HEK293 (cell line): ENCODE measurements around the gene SNX8.

Experiments used
- ZNF350 ChIP-seq: fragments of 450-650 bp; formaldehyde crosslinking; IDR thresholded peaks from 2 replicates; pipeline ENCODE4 v1.5.0; 2017; ENCODE audit warnings: missing biosample characterization, mild to moderate bottlenecking, missing genetic modification characterization
- ZNF529 ChIP-seq: fragments of 450-650 bp; formaldehyde crosslinking; IDR thresholded peaks from 2 replicates; pipeline ENCODE4 v1.5.1; 2017; ENCODE audit warnings: missing genetic modification characterization, missing biosample characterization; ENCODE audit not compliant: insufficient replicate concordance
- ZNF629 ChIP-seq: fragments of 450-650 bp; formaldehyde crosslinking; IDR thresholded peaks from 2 replicates; pipeline ENCODE4 v1.5.1; 2017; ENCODE audit warnings: missing biosample characterization, missing genetic modification characterization
- TF ChIP-seq, protein P1 (sequence below): fragments of 450-650 bp; formaldehyde crosslinking; IDR thresholded peaks from 2 replicates; pipeline ENCODE4 v1.5.1; 2016; ENCODE audit warnings: missing biosample characterization, missing genetic modification characterization, low read depth
- TF ChIP-seq, protein P2 (sequence below): fragments of 450-650 bp; formaldehyde crosslinking; IDR thresholded peaks from 2 replicates; pipeline ENCODE4 v1.5.1; 2016; ENCODE audit warnings: missing biosample characterization, missing genetic modification characterization

DNA sequence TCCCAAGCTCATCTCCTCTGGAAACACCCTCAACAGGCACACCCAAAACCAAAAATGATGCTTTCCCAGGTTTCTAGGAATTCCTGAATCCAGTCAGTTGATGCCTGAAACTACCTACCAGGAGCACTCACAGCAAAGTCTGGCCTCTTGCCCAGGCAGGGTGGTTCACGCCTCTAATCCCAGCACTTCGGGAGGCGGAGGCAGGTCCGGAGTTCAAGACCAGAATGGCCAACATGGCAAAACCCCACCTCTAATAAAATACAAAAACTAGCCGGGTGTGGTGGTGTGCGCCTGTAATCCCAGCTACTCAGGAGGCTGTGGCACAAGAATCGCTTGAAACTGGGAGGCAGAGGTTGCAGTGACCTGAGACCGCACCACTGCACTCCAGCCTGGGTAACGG lies 83.4 kb downstream of the SNX8 start:
- TF ChIP-seq, protein P1, sequence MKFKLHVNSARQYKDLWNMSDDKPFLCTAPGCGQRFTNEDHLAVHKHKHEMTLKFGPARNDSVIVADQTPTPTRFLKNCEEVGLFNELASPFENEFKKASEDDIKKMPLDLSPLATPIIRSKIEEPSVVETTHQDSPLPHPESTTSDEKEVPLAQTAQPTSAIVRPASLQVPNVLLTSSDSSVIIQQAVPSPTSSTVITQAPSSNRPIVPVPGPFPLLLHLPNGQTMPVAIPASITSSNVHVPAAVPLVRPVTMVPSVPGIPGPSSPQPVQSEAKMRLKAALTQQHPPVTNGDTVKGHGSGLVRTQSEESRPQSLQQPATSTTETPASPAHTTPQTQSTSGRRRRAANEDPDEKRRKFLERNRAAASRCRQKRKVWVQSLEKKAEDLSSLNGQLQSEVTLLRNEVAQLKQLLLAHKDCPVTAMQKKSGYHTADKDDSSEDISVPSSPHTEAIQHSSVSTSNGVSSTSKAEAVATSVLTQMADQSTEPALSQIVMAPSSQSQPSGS (tag by site-specific recombination), result no peak
- TF ChIP-seq, protein P2, sequence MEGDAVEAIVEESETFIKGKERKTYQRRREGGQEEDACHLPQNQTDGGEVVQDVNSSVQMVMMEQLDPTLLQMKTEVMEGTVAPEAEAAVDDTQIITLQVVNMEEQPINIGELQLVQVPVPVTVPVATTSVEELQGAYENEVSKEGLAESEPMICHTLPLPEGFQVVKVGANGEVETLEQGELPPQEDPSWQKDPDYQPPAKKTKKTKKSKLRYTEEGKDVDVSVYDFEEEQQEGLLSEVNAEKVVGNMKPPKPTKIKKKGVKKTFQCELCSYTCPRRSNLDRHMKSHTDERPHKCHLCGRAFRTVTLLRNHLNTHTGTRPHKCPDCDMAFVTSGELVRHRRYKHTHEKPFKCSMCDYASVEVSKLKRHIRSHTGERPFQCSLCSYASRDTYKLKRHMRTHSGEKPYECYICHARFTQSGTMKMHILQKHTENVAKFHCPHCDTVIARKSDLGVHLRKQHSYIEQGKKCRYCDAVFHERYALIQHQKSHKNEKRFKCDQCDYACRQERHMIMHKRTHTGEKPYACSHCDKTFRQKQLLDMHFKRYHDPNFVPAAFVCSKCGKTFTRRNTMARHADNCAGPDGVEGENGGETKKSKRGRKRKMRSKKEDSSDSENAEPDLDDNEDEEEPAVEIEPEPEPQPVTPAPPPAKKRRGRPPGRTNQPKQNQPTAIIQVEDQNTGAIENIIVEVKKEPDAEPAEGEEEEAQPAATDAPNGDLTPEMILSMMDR (tag by site-specific recombination), result no peak
- TF ChIP-seq ZNF350 (tag by site-specific recombination) (no peak), ZNF629 (no peak), ZNF529 (tag by site-specific recombination) (no peak)
